Astrocyte (in vitro differentiated cells and primary cell): ENCODE data around the gene FRMD4B. TPM values are rescaled to one million over a fixed set of nuclear protein-coding genes. Genes with fewer than 3 reads are reported as not detected.

Experiments used
- DNase-seq: peaks from one replicate; pipeline ENCODE4 v3.0.0-alpha.2; 2010; ENCODE audit warnings: low read depth
- FAIRE-seq: peaks from 2 replicates; lab custom pipeline; 2011; peaks lifted over from hg19 to GRCh38; lab: Jason Lieb, UNC
- H2AFZ ChIP-seq: 2 replicates; pipeline ENCODE4 v1.6.0; 2012; ENCODE audit warnings: low read depth, low read length, inconsistent platforms
- H3K27ac ChIP-seq: 2 replicates; pipeline ENCODE4 v1.5.1; 2011; ENCODE audit warnings: low read depth, low read length, inconsistent platforms
- H3K27me3 ChIP-seq: 2 replicates; pipeline ENCODE4 v1.6.0; 2011; ENCODE audit warnings: low read length, inconsistent platforms; ENCODE audit not compliant: insufficient read depth
- H3K36me3 ChIP-seq: 2 replicates; pipeline ENCODE4 v1.5.1; 2011; ENCODE audit warnings: low read length, inconsistent platforms; ENCODE audit not compliant: insufficient read depth
- H3K4me1 ChIP-seq: 2 replicates; pipeline ENCODE4 v1.5.1; 2011; ENCODE audit warnings: low read length, inconsistent platforms; ENCODE audit not compliant: insufficient read depth
- H3K4me2 ChIP-seq: 2 replicates; pipeline ENCODE4 v1.6.0; 2012; ENCODE audit warnings: low read length, inconsistent platforms
- H3K4me3 ChIP-seq: 2 replicates; pipeline ENCODE4 v1.5.1; 2011; ENCODE audit warnings: low read depth, mild to moderate bottlenecking, low read length, inconsistent platforms; ENCODE audit not compliant: insufficient read depth
- H3K79me2 ChIP-seq: 2 replicates; pipeline ENCODE4 v1.6.0; 2012; ENCODE audit warnings: mild to moderate bottlenecking, low read length, inconsistent platforms; ENCODE audit not compliant: insufficient read depth
- H3K9ac ChIP-seq: 2 replicates; pipeline ENCODE4 v1.6.0; 2012; ENCODE audit warnings: mild to moderate bottlenecking, low read length, inconsistent platforms
- H3K9me3 ChIP-seq: 2 replicates; pipeline ENCODE4 v1.5.1; 2012; ENCODE audit warnings: low read depth, mild to moderate bottlenecking, low read length, inconsistent platforms; ENCODE audit not compliant: insufficient read depth
- H4K20me1 ChIP-seq: 2 replicates; pipeline ENCODE4 v1.6.0; 2012; ENCODE audit warnings: low read length, inconsistent platforms; ENCODE audit not compliant: insufficient read depth
- H3K27ac Mint-ChIP-seq: one replicate; pipeline ENCODE4 v1.8.0; 2021; ENCODE audit warnings: mild to moderate bottlenecking, mixed read lengths; ENCODE audit not compliant: unreplicated experiment
- H3K27me3 Mint-ChIP-seq: one replicate; pipeline ENCODE4 v1.8.0; 2021; ENCODE audit warnings: low read depth, mixed read lengths; ENCODE audit not compliant: unreplicated experiment
- H3K36me3 Mint-ChIP-seq: one replicate; pipeline ENCODE4 v1.8.0; 2021; ENCODE audit warnings: low read depth, mixed read lengths; ENCODE audit not compliant: unreplicated experiment
- H3K4me1 Mint-ChIP-seq: one replicate; pipeline ENCODE4 v1.8.0; 2021; ENCODE audit warnings: low read depth, mixed read lengths; ENCODE audit not compliant: unreplicated experiment
- H3K4me3 Mint-ChIP-seq: one replicate; pipeline ENCODE4 v1.8.0; 2021; ENCODE audit warnings: mild to moderate bottlenecking, moderate library complexity, mixed read lengths; ENCODE audit not compliant: unreplicated experiment
- H3K9me3 Mint-ChIP-seq: one replicate; pipeline ENCODE4 v1.8.0; 2021; ENCODE audit warnings: mild to moderate bottlenecking, mixed read lengths; ENCODE audit not compliant: unreplicated experiment
- EZH2 ChIP-seq: IDR thresholded peaks from 2 replicates; pipeline ENCODE4 v1.6.1; 2012; ENCODE audit warnings: mild to moderate bottlenecking, low read length, inconsistent platforms; ENCODE audit not compliant: insufficient read depth
- total RNA-seq: library from RNA; stranded (reverse); gene quantifications from 2 replicates; pipeline ENCODE4 v1.2.1, GENCODE V29; 2021
- TF ChIP-seq, protein P1 (sequence below): IDR thresholded peaks from 2 replicates; pipeline ENCODE4 v1.5.1; 2011; ENCODE audit warnings: low read depth, mild to moderate bottlenecking, inconsistent platforms, low read length, moderate library complexity; ENCODE audit not compliant: insufficient read depth

The FRMD4B gene
- total RNA-seq, 1 donor from 2014 or later, result 9.2 TPM

DNA sequence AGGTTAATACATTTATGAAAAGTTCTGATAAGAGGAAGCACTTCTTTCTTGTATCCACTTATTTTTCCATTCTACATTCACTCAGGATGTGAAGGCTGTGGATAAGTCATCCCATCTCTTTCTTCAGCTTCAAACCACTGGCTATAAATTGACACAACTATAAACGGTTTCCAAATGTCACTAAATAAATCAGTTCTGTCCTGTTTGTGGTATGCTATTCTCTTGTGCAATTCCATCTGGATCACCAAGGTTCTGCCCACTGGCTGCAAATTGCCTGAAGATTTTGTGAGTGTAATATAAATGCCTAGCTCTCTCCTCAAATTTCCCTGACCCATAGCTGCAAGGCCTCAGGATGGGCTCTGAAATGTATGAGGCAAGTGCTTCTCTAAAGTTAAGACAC, 256.4 kb downstream of the FRMD4B start:
- Mint-ChIP-seq H3K4me1 (no peaks in the 10 kb centered on the region), H3K9me3 (no peaks in the 10 kb centered on the region), H3K36me3 (no peaks in the 10 kb centered on the region), H3K4me3 (no peak overlapping the region), H3K27me3 (peaks cover 1% of the 10 kb centered on the region), H3K27ac (no peak overlapping the region)
- Histone ChIP-seq H3K4me2 (no peak overlapping the region), H4K20me1 (no peaks in the 10 kb centered on the region), H3K79me2 (no peaks in the 10 kb centered on the region), H3K4me1 (no peaks in the 10 kb centered on the region), H3K4me3 (no peak overlapping the region), H3K9ac (no peak overlapping the region), H2AFZ (no peak overlapping the region), H3K27ac (no peak overlapping the region), H3K9me3 (no peaks in the 10 kb centered on the region), H3K27me3 (peaks cover 3% of the 10 kb centered on the region), H3K36me3 (no peaks in the 10 kb centered on the region)
- FAIRE-seq, result no peak
- TF ChIP-seq, protein P1, sequence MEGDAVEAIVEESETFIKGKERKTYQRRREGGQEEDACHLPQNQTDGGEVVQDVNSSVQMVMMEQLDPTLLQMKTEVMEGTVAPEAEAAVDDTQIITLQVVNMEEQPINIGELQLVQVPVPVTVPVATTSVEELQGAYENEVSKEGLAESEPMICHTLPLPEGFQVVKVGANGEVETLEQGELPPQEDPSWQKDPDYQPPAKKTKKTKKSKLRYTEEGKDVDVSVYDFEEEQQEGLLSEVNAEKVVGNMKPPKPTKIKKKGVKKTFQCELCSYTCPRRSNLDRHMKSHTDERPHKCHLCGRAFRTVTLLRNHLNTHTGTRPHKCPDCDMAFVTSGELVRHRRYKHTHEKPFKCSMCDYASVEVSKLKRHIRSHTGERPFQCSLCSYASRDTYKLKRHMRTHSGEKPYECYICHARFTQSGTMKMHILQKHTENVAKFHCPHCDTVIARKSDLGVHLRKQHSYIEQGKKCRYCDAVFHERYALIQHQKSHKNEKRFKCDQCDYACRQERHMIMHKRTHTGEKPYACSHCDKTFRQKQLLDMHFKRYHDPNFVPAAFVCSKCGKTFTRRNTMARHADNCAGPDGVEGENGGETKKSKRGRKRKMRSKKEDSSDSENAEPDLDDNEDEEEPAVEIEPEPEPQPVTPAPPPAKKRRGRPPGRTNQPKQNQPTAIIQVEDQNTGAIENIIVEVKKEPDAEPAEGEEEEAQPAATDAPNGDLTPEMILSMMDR, result no peak
- TF ChIP-seq EZH2, result no peak
- no peak for DNase-seq

DNA sequence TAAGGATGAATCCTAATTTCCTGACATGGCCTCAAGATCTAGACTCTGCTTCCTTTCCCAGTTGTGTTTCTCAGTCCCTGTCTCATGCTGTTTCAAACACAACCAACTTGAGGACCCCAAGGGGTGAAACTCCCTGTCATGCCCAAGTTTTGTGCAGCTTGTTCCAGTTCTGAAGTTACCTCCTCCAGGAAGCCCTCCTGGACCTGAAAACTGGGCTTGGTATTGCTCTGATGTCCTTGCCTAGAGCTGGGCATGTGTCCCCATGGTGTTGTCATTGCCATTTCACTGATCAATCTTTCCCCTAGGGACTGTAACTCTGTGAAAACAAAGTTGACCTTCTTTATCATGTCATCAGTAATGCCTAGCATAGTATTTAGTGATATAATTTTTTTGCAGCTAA, 257.4 kb downstream of the FRMD4B start:
- Histone ChIP-seq H3K79me2 (no peaks in the 10 kb centered on the region), H3K36me3 (no peaks in the 10 kb centered on the region), H3K4me2 (no peak overlapping the region), H3K27ac (no peak overlapping the region), H2AFZ (no peak overlapping the region), H3K27me3 (peaks cover 3% of the 10 kb centered on the region), H3K4me3 (no peak overlapping the region), H3K9me3 (no peaks in the 10 kb centered on the region), H3K4me1 (no peaks in the 10 kb centered on the region), H4K20me1 (no peaks in the 10 kb centered on the region), H3K9ac (no peak overlapping the region)
- H3K27ac Mint-ChIP-seq, result no peak overlapping the region
- H3K4me1 Mint-ChIP-seq, result no peaks in the 10 kb centered on the region
- FAIRE-seq, result no peak
- no peak for TF ChIP-seq EZH2
- no peaks in the 10 kb centered on the region for H3K9me3 Mint-ChIP-seq
- no peaks in the 10 kb centered on the region for H3K36me3 Mint-ChIP-seq
- no peak overlapping the region for H3K4me3 Mint-ChIP-seq
- DNase-seq, result no peak
- peaks cover 1% of the 10 kb centered on the region for H3K27me3 Mint-ChIP-seq

DNA sequence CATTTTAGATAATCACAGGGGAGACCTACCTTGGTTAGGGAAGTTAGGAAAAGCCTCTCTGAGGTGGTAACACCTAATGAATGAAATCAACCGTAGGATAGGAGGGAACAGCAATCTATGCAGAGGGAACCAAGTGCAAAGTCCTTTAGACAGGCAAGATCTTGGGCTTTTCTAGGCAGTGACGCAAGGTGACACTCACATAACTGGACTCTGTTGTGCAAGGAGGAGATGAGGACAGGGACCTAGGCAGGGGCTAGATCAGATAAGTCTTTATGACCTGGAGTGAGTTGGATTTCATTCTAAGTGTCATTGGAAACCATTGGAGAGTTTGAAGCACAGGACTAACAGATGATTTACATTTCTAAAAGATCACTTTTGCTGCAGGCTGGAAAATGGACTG, 258.9 kb downstream of the FRMD4B start:
- TF ChIP-seq EZH2, result no peak
- TF ChIP-seq, protein P1, result no peak
- FAIRE-seq, result no peak
- Histone ChIP-seq H3K36me3 (no peaks in the 10 kb centered on the region), H2AFZ (no peak overlapping the region), H3K4me2 (no peak overlapping the region), H3K4me3 (no peak overlapping the region), H4K20me1 (no peaks in the 10 kb centered on the region), H3K27me3 (peaks cover 3% of the 10 kb centered on the region), H3K9ac (no peak overlapping the region), H3K27ac (no peak overlapping the region), H3K9me3 (no peaks in the 10 kb centered on the region), H3K4me1 (no peaks in the 10 kb centered on the region), H3K79me2 (no peaks in the 10 kb centered on the region)
- Mint-ChIP-seq H3K27me3 (peaks cover 1% of the 10 kb centered on the region), H3K36me3 (no peaks in the 10 kb centered on the region), H3K27ac (no peak overlapping the region), H3K9me3 (no peaks in the 10 kb centered on the region), H3K4me3 (no peak overlapping the region), H3K4me1 (no peaks in the 10 kb centered on the region)
- no peak for DNase-seq
